ENCODE measurements around the gene PPP4R2.

- TF ChIP-seq CTCF (IDR thresholded peaks at IDR 0.05 in 4 of 5, conservative IDR thresholded peaks at IDR 0.05 in 1 of 5) (no peak), POLR2A (IDR thresholded peaks at IDR 0.05) (no peak)
Measured at GRCh38 chr3:73110530-73110929, 113.9 kb downstream of the PPP4R2 start.
